HepG2 (cell line): ENCODE results near the gene PRRT2. TPM values are rescaled to one million over a fixed set of nuclear protein-coding genes. Genes with fewer than 3 reads are reported as not detected.

Experiments
- GABPA ChIP-seq, 2 experiments: IDR thresholded peaks; 2 replicates each; pipeline ENCODE4 v1.6.1; 2011 to 2016; ENCODE audit warnings: low read depth in 2 of 2, low read length in 1 of 2, missing biosample characterization in 1 of 2, missing genetic modification characterization in 1 of 2
- GLMP ChIP-seq: sonication (generic); formaldehyde crosslinking; IDR thresholded peaks from 2 replicates; pipeline ENCODE4 v1.9.0; 2021; ENCODE audit warnings: missing genetic modification reagents, mild to moderate bottlenecking, borderline replicate concordance
- IRF9 ChIP-seq: sonication (generic); formaldehyde crosslinking; IDR thresholded peaks from 2 replicates; pipeline ENCODE4 v1.8.0; 2022; ENCODE audit warnings: missing genetic modification reagents, mild to moderate bottlenecking, borderline replicate concordance
- MZF1 ChIP-seq: sonication (generic); formaldehyde crosslinking; IDR thresholded peaks from 2 replicates; pipeline ENCODE4 v1.8.1; 2023; ENCODE audit warnings: mild to moderate bottlenecking, missing genetic modification reagents, borderline replicate concordance
- NCOA1 ChIP-seq: sonication (generic); formaldehyde crosslinking; IDR thresholded peaks from 2 replicates; pipeline ENCODE4 v1.9.0; 2021; ENCODE audit warnings: missing genetic modification reagents
- PRDM4 ChIP-seq: sonication (generic); formaldehyde crosslinking; IDR thresholded peaks from 2 replicates; pipeline ENCODE4 v1.9.0; 2021; ENCODE audit warnings: missing genetic modification reagents, borderline replicate concordance
- STAT6 ChIP-seq: sonication (generic); formaldehyde crosslinking; IDR thresholded peaks from 2 replicates; pipeline ENCODE4 v1.4.0; 2020; ENCODE audit warnings: missing genetic modification reagents, mild to moderate bottlenecking, borderline replicate concordance
- ZBTB1 ChIP-seq: sonication (generic); formaldehyde crosslinking; IDR thresholded peaks from 2 replicates; pipeline ENCODE4 v1.4.0; 2020; ENCODE audit warnings: missing genetic modification reagents, borderline replicate concordance
- ZFYVE20 ChIP-seq: sonication (generic); formaldehyde crosslinking; IDR thresholded peaks from 2 replicates; pipeline ENCODE4 v1.8.0; 2023; ENCODE audit warnings: low read depth, mild to moderate bottlenecking, moderate library complexity, missing genetic modification reagents, borderline replicate concordance
- ZMAT3 ChIP-seq: sonication (generic); formaldehyde crosslinking; conservative IDR thresholded peaks from 2 replicates; pipeline ENCODE4 v1.7.0; 2021; ENCODE audit warnings: missing genetic modification reagents
- ZNF276 ChIP-seq: sonication (generic); formaldehyde crosslinking; IDR thresholded peaks from 2 replicates; pipeline ENCODE4 v1.4.0; 2020; ENCODE audit warnings: mild to moderate bottlenecking, low read depth, missing genetic modification reagents
- ZNF468 ChIP-seq: sonication (generic); formaldehyde crosslinking; IDR thresholded peaks from 2 replicates; pipeline ENCODE4 v1.8.0; 2022; ENCODE audit warnings: mild to moderate bottlenecking, moderate library complexity, missing genetic modification reagents
- ZNF598 ChIP-seq: sonication (generic); formaldehyde crosslinking; IDR thresholded peaks from 2 replicates; pipeline ENCODE4 v1.5.1; 2020; ENCODE audit warnings: mild to moderate bottlenecking, missing genetic modification reagents, borderline replicate concordance
- ZNF782 ChIP-seq: sonication (generic); formaldehyde crosslinking; IDR thresholded peaks from 2 replicates; pipeline ENCODE4 v1.4.0; 2020; ENCODE audit warnings: missing genetic modification reagents, mild to moderate bottlenecking, borderline replicate concordance
- polyA plus RNA-seq, 8 experiments: library from polyadenylated mRNA; depleted of rRNA in 3 of 8; stranded (reverse) in 7 of 8; unstranded in 1 of 8; fragments of >200 nt; fragmentation: Illumina TruSeq in 4 of 8; extraction: Trizol in 4 of 8; gene quantifications; 2 replicates each; pipeline versions ENCODE4 v1.2.1 to v1.2.3, GENCODE V29; 2011 to 2016; ENCODE audit warnings: low read depth in 4 of 8, missing spikeins in 1 of 8, mixed read lengths in 1 of 8; ENCODE audit not compliant: insufficient read depth in 1 of 8
- total RNA-seq, 5 experiments: library from RNA; depleted of rRNA; stranded (reverse); fragments of >200 nt; fragmentation: Illumina TruSeq; extraction: Trizol; gene quantifications; 2 replicates each; pipeline ENCODE4 v1.2.3, GENCODE V29; 2016; ENCODE audit warnings: low read depth in 1 of 5
- TF ChIP-seq, protein P1 (sequence below): sonication (generic); formaldehyde crosslinking; IDR thresholded peaks from 2 replicates; pipeline ENCODE4 v1.4.0; 2020; ENCODE audit warnings: mild to moderate bottlenecking, missing genetic modification reagents, borderline replicate concordance

PRRT2 gene
- total and polyA plus RNA-seq, 2 of the 13 experiments (the other 11 are each of a cell fraction or from before 2014, with no cell fraction given): 0.51 to 1.1 TPM

- TF ChIP-seq STAT6: peak; percentile 84; the same call in 1 of the 2 replicates
- TF ChIP-seq NCOA1 (CRISPR knock-in tag): peak; percentile 83; the same call in 1 of the 2 replicates
- TF ChIP-seq, protein P1, sequence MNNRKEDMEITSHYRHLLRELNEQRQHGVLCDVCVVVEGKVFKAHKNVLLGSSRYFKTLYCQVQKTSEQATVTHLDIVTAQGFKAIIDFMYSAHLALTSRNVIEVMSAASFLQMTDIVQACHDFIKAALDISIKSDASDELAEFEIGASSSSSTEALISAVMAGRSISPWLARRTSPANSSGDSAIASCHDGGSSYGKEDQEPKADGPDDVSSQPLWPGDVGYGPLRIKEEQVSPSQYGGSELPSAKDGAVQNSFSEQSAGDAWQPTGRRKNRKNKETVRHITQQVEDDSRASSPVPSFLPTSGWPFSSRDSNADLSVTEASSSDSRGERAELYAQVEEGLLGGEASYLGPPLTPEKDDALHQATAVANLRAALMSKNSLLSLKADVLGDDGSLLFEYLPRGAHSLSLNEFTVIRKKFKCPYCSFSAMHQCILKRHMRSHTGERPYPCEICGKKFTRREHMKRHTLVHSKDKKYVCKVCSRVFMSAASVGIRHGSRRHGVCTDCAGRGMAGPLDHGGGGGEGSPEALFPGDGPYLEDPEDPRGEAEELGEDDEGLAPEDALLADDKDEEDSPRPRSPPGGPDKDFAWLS (CRISPR knock-in tag): no peak
- no peak; the same call in 1 of the 2 replicates for TF ChIP-seq ZFYVE20 (CRISPR knock-in tag)
- TF ChIP-seq ZBTB1: no peak
- peak; percentile 76; the same call in 1 of the 2 replicates for TF ChIP-seq ZNF782
- peak; percentile 36; the same call in 1 of the 2 replicates for TF ChIP-seq ZNF276 (CRISPR knock-in tag)
- no peak for TF ChIP-seq PRDM4 (CRISPR knock-in tag)
- TF ChIP-seq GLMP (CRISPR knock-in tag): no peak
- TF ChIP-seq GABPA (IDR thresholded peaks at IDR 0.05; ENCODE audit: low read depth, low read length): no peak
- peak; percentile 76 for TF ChIP-seq GABPA (CRISPR knock-in tag; IDR thresholded peaks at IDR 0.05; ENCODE audit: low read depth)
- no peak for TF ChIP-seq MZF1 (CRISPR knock-in tag)
- no peak for TF ChIP-seq ZNF598 (CRISPR knock-in tag)
- TF ChIP-seq ZNF468 (CRISPR knock-in tag): peak; percentile 50; the same call in 1 of the 2 replicates
- peak; percentile 98 for TF ChIP-seq IRF9
- peak; percentile 83 for TF ChIP-seq ZMAT3 (CRISPR knock-in tag)
Measured at GRCh38 chr16:29805232-29806098, 6.5 kb upstream of the PRRT2 start (continued).
